Testis (tissue), 2 donors: ENCODE data around the gene APOBEC3H.

Source experiments
- CTCF ChIP-seq, 3 experiments: fragments of 450-650 bp in 2 of 3; fragments of 200-600 bp in 1 of 3; sonication (generic) in 1 of 3; IDR thresholded peaks; one replicate each; pipeline ENCODE4 v1.5.1; 2016 to 2019; ENCODE audit warnings: antibody characterized with exemption in 3 of 3, mild to moderate bottlenecking in 2 of 3, moderate library complexity in 1 of 3
- POLR2A ChIP-seq: fragments of 450-650 bp; IDR thresholded peaks from one replicate; pipeline ENCODE4 v1.6.1; 2017; ENCODE audit warnings: antibody characterized with exemption, mild to moderate bottlenecking, moderate library complexity

- TF ChIP-seq CTCF (IDR thresholded peaks at IDR 0.05) (no peak), POLR2A (no peak)
Measured at GRCh38 chr22:39078329-39078728, 18.7 kb upstream of the APOBEC3H start.
